HCT116 (cell line): ENCODE results near the gene INTS4. TPM values are rescaled to one million over a fixed set of nuclear protein-coding genes. Genes with fewer than 3 reads are reported as not detected.

Experiments
- ATAC-seq: fragments of 200-7000 bp; cut with Tn5 transposase; 2 replicates; pipeline ENCODE4 v1.9.1; 2020; ENCODE audit warnings: mild to moderate bottlenecking, moderate library complexity
- BruUV-seq: library from RNA; stranded (reverse); fragments of 400-500 nt; replicated peaks from 2 replicates; lab custom pipeline; 2021; lab: Mats Ljungman, UMichigan
- CTCF ChIA-PET: fragments of 300-600 bp; sonication (Branson Sonifier 250); formaldehyde crosslinking; loops from one replicate; lab custom pipeline; 2021; ENCODE audit warnings: antibody characterized with exemption; lab: Charles Lee
- POLR2A ChIA-PET: fragments of 300-600, 350-600 bp; sonication (Branson Sonifier 250); formaldehyde crosslinking; loops from one replicate; lab custom pipeline; 2021; ENCODE audit warnings: antibody characterized with exemption; lab: Charles Lee
- RAD21 ChIA-PET, 2 experiments: fragments of 300-600 bp; sonication (Branson Sonifier 250); formaldehyde crosslinking; loops; one replicate each; lab custom pipeline; 2023; ENCODE audit warnings: low total read pairs in 2 of 2; ENCODE audit not compliant: uncharacterized antibody in 2 of 2, unreplicated experiment in 2 of 2, low non-redundant PET in 1 of 2; lab: Charles Lee
- DNase-seq: peaks from one replicate; pipeline ENCODE4 v3.0.0-alpha.2; 2010; ENCODE audit warnings: low read depth, low spot score
- H2AFZ ChIP-seq: fragments of 200-600 bp; shearing (Covaris generic), sonication (generic); 2 replicates; pipeline ENCODE4 v1.6.1; 2017; ENCODE audit warnings: low read depth, mixed run types, mixed read lengths, antibody characterized with exemption, low read length; ENCODE audit not compliant: poor library complexity, severe bottlenecking
- H3K27ac ChIP-seq: 2 replicates; pipeline ENCODE4 v1.5.1; 2012; ENCODE audit warnings: low read depth, low read length
- H3K27me3 ChIP-seq: fragments of 200-600 bp; sonication (generic); 2 replicates; pipeline ENCODE4 v1.6.1; 2016; ENCODE audit warnings: mixed run types, low read length, mixed read lengths; ENCODE audit not compliant: insufficient read depth
- H3K36me3 ChIP-seq, 2 experiments: fragments of 200-500 bp in 1 of 2; fragments of 200-600 bp in 1 of 2; sonication (Bioruptor generic) in 1 of 2; sonication (generic) in 1 of 2; 2 replicates each; pipeline versions ENCODE4 v1.5.1 to v1.6.1; 2014 to 2016; ENCODE audit warnings: low read length in 2 of 2, inconsistent platforms in 1 of 2, mixed read lengths in 1 of 2, mixed run types in 1 of 2; ENCODE audit not compliant: insufficient read depth in 2 of 2, control insufficient read depth in 1 of 2
- H3K4me1 ChIP-seq, 2 experiments: fragments of 200-600 bp in 1 of 2; sonication (generic) in 1 of 2; 2 replicates each; pipeline versions ENCODE4 v1.5.1 to v1.6.1; 2012 to 2017; ENCODE audit warnings: low read length in 2 of 2, inconsistent platforms in 1 of 2, mild to moderate bottlenecking in 1 of 2, mixed read lengths in 1 of 2, mixed run types in 1 of 2, moderate library complexity in 1 of 2; ENCODE audit not compliant: insufficient read depth in 2 of 2, control insufficient read depth in 1 of 2
- H3K4me2 ChIP-seq: fragments of 200-600 bp; sonication (generic); 2 replicates; pipeline ENCODE4 v1.6.1; 2017; ENCODE audit warnings: mixed run types, low read length, mixed read lengths
- H3K4me3 ChIP-seq, 2 experiments: fragments of 200-600 bp in 1 of 2; sonication (generic) in 1 of 2; replicated peaks in 1 of 2; 2 replicates each; pipeline ENCODE4 v1.5.1; 2011 to 2016; ENCODE audit warnings: low read length in 2 of 2, control low read depth in 1 of 2, low read depth in 1 of 2, mild to moderate bottlenecking in 1 of 2, mixed read lengths in 1 of 2, mixed run types in 1 of 2
- H3K79me2 ChIP-seq: fragments of 200-600 bp; sonication (generic); 2 replicates; pipeline ENCODE4 v1.6.1; 2017; ENCODE audit warnings: mild to moderate bottlenecking, mixed run types, low read length, moderate library complexity, mixed read lengths; ENCODE audit not compliant: insufficient read depth
- H3K9ac ChIP-seq: fragments of 200-600 bp; sonication (generic); 2 replicates; pipeline ENCODE4 v1.6.1; 2016; ENCODE audit warnings: low read length, mixed read lengths
- H3K9me2 ChIP-seq: fragments of 200-600 bp; sonication (generic), shearing (Covaris generic); 2 replicates; pipeline ENCODE4 v1.6.1; 2017; ENCODE audit warnings: mixed run types, mild to moderate bottlenecking, moderate library complexity; ENCODE audit not compliant: insufficient read depth
- H3K9me3 ChIP-seq, 2 experiments: fragments of 200-500 bp in 1 of 2; fragments of 200-600 bp in 1 of 2; sonication (Bioruptor generic) in 1 of 2; sonication (generic) in 1 of 2; 2 replicates each; pipeline ENCODE4 v1.6.1; 2014 to 2017; ENCODE audit warnings: low read length in 2 of 2, mixed read lengths in 2 of 2, inconsistent platforms in 1 of 2, low read depth in 1 of 2, mild to moderate bottlenecking in 1 of 2, mixed run types in 1 of 2, moderate library complexity in 1 of 2; ENCODE audit not compliant: control insufficient read depth in 1 of 2, insufficient read depth in 1 of 2
- H4K20me1 ChIP-seq: fragments of 200-600 bp; sonication (generic), shearing (Covaris generic); 2 replicates; pipeline ENCODE4 v1.6.1; 2017; ENCODE audit warnings: mixed run types, mild to moderate bottlenecking, moderate library complexity; ENCODE audit not compliant: insufficient read depth
- CEBPB ChIP-seq: IDR thresholded peaks from 2 replicates; pipeline ENCODE4 v1.6.1; 2012; ENCODE audit warnings: low read depth
- CTCF ChIP-seq, 3 experiments: fragments of 200-600 bp in 1 of 3; sonication (generic) in 1 of 3; IDR thresholded peaks in 2 of 3; conservative IDR thresholded peaks in 1 of 3; 2 replicates each; pipeline ENCODE4 v1.5.1; 2012 to 2017; ENCODE audit warnings: low read depth in 2 of 3, low read length in 2 of 3, antibody characterized with exemption in 1 of 3, borderline replicate concordance in 1 of 3, control low read depth in 1 of 3, mild to moderate bottlenecking in 1 of 3, mixed read lengths in 1 of 3, mixed run types in 1 of 3, moderate library complexity in 1 of 3; ENCODE audit not compliant: insufficient read depth in 1 of 3
- EGR1 ChIP-seq: IDR thresholded peaks from 2 replicates; pipeline ENCODE4 v1.6.1; 2012; ENCODE audit warnings: low read depth
- EZH2 ChIP-seq: fragments of 200-600 bp; sonication (generic); IDR thresholded peaks from 2 replicates; pipeline ENCODE4 v1.6.1; 2017; ENCODE audit warnings: antibody characterized with exemption, mixed run types
- FOSL1 ChIP-seq: IDR thresholded peaks from 2 replicates; pipeline ENCODE4 v1.6.1; 2012; ENCODE audit warnings: low read depth
- JUND ChIP-seq: IDR thresholded peaks from 2 replicates; pipeline ENCODE4 v1.6.1; 2012
- RAD21 ChIP-seq: IDR thresholded peaks from 2 replicates; pipeline ENCODE4 v1.6.1; 2012; ENCODE audit warnings: low read depth, mild to moderate bottlenecking
- REST ChIP-seq: IDR thresholded peaks from 2 replicates; pipeline ENCODE4 v1.6.1; 2012; ENCODE audit warnings: low read depth
- SP1 ChIP-seq: IDR thresholded peaks from 2 replicates; pipeline ENCODE4 v1.6.1; 2012; ENCODE audit warnings: low read depth
- TCF7L2 ChIP-seq: IDR thresholded peaks from 2 replicates; pipeline ENCODE4 v1.7.0; 2011; ENCODE audit warnings: borderline replicate concordance, inconsistent platforms; ENCODE audit not compliant: insufficient read depth, insufficient read length; ENCODE audit errors: extremely low read depth
- YY1 ChIP-seq: IDR thresholded peaks from 2 replicates; pipeline ENCODE4 v1.6.1; 2011; ENCODE audit warnings: low read length, low read depth, moderate library complexity, mild to moderate bottlenecking; ENCODE audit not compliant: insufficient replicate concordance; ENCODE audit errors: extremely low read depth
- ZFX ChIP-seq: fragments of 450-650 bp; IDR thresholded peaks from 2 replicates; pipeline ENCODE4 v1.6.1; 2017
- intact Hi-C: fragments of 100-400 bp; cut with micrococcal nuclease; formaldehyde crosslinking; loops from 2 replicates; pipeline ENCODE4 v1.10.0; 2022
- total RNA-seq: library from RNA; stranded (reverse); gene quantifications from one replicate; pipeline ENCODE4 v1.2.1, GENCODE V29; 2021; ENCODE audit not compliant: unreplicated experiment

Gene INTS4
- total RNA-seq, 1 experiment from 2014 or later: 41.0 TPM

DNA sequence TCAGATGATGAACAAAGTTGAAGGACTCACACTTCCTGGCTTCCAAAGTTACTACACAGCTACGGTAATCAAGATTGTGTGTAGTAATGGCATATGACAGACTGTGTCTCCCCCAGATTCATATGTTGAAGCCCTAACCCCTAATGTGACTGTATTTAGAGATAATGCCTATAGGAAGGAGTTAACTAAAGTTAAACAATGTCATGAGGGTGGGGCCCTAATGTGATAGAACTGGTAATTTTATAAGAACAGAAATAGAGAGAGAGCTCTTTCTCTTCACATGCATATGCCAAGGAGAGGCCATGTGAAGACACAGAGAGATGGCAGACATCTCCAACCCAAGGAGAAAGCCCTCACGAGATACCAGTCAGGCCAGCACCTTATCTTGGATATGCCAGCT, 165.5 kb downstream of the INTS4 start:
- H3K9ac ChIP-seq: no peak overlapping the region
- peaks cover 0 to 3% of the 10 kb centered on the region in 2 experiments; a peak in 1 of 4 replicates for H3K9me3 ChIP-seq
- no peak overlapping the region for H3K4me2 ChIP-seq
- POLR2A ChIA-PET: no interaction called here
- no peaks in the 10 kb centered on the region for H3K27me3 ChIP-seq
- H3K4me1 ChIP-seq: no peaks in the 10 kb centered on the region
- no peak for TF ChIP-seq CEBPB
- no peak for TF ChIP-seq REST
- TF ChIP-seq SP1: no peak
- no peak for TF ChIP-seq FOSL1
- TF ChIP-seq EGR1: no peak
- TF ChIP-seq TCF7L2: no peak
- no peak for TF ChIP-seq JUND
- no peak for TF ChIP-seq EZH2
- no peak for TF ChIP-seq ZFX
- no peak for TF ChIP-seq RAD21
- no peak for TF ChIP-seq CTCF (IDR thresholded peaks at IDR 0.05 in 2 of 3, conservative IDR thresholded peaks at IDR 0.05 in 1 of 3; ENCODE audit: borderline replicate concordance in 1 of 3, insufficient read depth in 1 of 3, low read depth in 2 of 3, low read length in 2 of 3)
- no peak for TF ChIP-seq YY1
- TF ChIP-seq, all 23 proteins: peak for 0
- CTCF ChIA-PET: no interaction called here
- RAD21 ChIA-PET: no interaction called here
- no peak overlapping the region for H3K27ac ChIP-seq
- no peaks in the 10 kb centered on the region for H4K20me1 ChIP-seq
- no peak overlapping the region for H2AFZ ChIP-seq
- no peaks in the 10 kb centered on the region for H3K36me3 ChIP-seq
- H3K79me2 ChIP-seq: no peaks in the 10 kb centered on the region
- DNase-seq (no peak), ATAC-seq (no peak)
- no peaks in the 10 kb centered on the region for H3K9me2 ChIP-seq
- intact Hi-C loops: no loop called here
- no TSS peak for BruUV-seq
- no peak overlapping the region for H3K4me3 ChIP-seq

Other genes starting within 250 kb of the INTS4 start
- 43.1 TPM for gene RSF1, start 173.9 kb downstream of the INTS4 start, total RNA-seq
- gene AAMDC, start 173.5 kb downstream of the INTS4 start, total RNA-seq: 11.2 TPM
- 15.2 TPM for gene KCTD14, start 28.6 kb upstream of the INTS4 start, total RNA-seq
- not detected for gene THRSP, start 69.2 kb upstream of the INTS4 start, total RNA-seq
- gene NDUFC2, start 85.2 kb upstream of the INTS4 start, total RNA-seq: 225 TPM
- gene ALG8, start 145.0 kb upstream of the INTS4 start, total RNA-seq: 50.1 TPM
- 3.0 TPM for gene KCTD21, start 194.0 kb upstream of the INTS4 start, total RNA-seq
- 6.0 TPM for gene USP35, start 194.3 kb upstream of the INTS4 start, total RNA-seq